Astrocyte (in vitro differentiated cells and primary cell): ENCODE measurements around the gene MXRA8. TPM values are rescaled to one million over a fixed set of nuclear protein-coding genes. Genes with fewer than 3 reads are reported as not detected.

Source experiments
- DNase-seq: peaks from one replicate; pipeline ENCODE4 v3.0.0-alpha.2; 2010; ENCODE audit warnings: low read depth
- FAIRE-seq: peaks from 2 replicates; lab custom pipeline; 2011; peaks lifted over from hg19 to GRCh38; lab: Jason Lieb, UNC
- H2AFZ ChIP-seq: 2 replicates; pipeline ENCODE4 v1.6.0; 2012; ENCODE audit warnings: low read depth, low read length, inconsistent platforms
- H3K27ac ChIP-seq: 2 replicates; pipeline ENCODE4 v1.5.1; 2011; ENCODE audit warnings: low read depth, low read length, inconsistent platforms
- H3K27me3 ChIP-seq: 2 replicates; pipeline ENCODE4 v1.6.0; 2011; ENCODE audit warnings: low read length, inconsistent platforms; ENCODE audit not compliant: insufficient read depth
- H3K36me3 ChIP-seq: 2 replicates; pipeline ENCODE4 v1.5.1; 2011; ENCODE audit warnings: low read length, inconsistent platforms; ENCODE audit not compliant: insufficient read depth
- H3K4me1 ChIP-seq: 2 replicates; pipeline ENCODE4 v1.5.1; 2011; ENCODE audit warnings: low read length, inconsistent platforms; ENCODE audit not compliant: insufficient read depth
- H3K4me2 ChIP-seq: 2 replicates; pipeline ENCODE4 v1.6.0; 2012; ENCODE audit warnings: low read length, inconsistent platforms
- H3K4me3 ChIP-seq: 2 replicates; pipeline ENCODE4 v1.5.1; 2011; ENCODE audit warnings: low read depth, mild to moderate bottlenecking, low read length, inconsistent platforms; ENCODE audit not compliant: insufficient read depth
- H3K79me2 ChIP-seq: 2 replicates; pipeline ENCODE4 v1.6.0; 2012; ENCODE audit warnings: mild to moderate bottlenecking, low read length, inconsistent platforms; ENCODE audit not compliant: insufficient read depth
- H3K9ac ChIP-seq: 2 replicates; pipeline ENCODE4 v1.6.0; 2012; ENCODE audit warnings: mild to moderate bottlenecking, low read length, inconsistent platforms
- H3K9me3 ChIP-seq: 2 replicates; pipeline ENCODE4 v1.5.1; 2012; ENCODE audit warnings: low read depth, mild to moderate bottlenecking, low read length, inconsistent platforms; ENCODE audit not compliant: insufficient read depth
- H4K20me1 ChIP-seq: 2 replicates; pipeline ENCODE4 v1.6.0; 2012; ENCODE audit warnings: low read length, inconsistent platforms; ENCODE audit not compliant: insufficient read depth
- H3K27ac Mint-ChIP-seq: one replicate; pipeline ENCODE4 v1.8.0; 2021; ENCODE audit warnings: mild to moderate bottlenecking, mixed read lengths; ENCODE audit not compliant: unreplicated experiment
- H3K27me3 Mint-ChIP-seq: one replicate; pipeline ENCODE4 v1.8.0; 2021; ENCODE audit warnings: low read depth, mixed read lengths; ENCODE audit not compliant: unreplicated experiment
- H3K36me3 Mint-ChIP-seq: one replicate; pipeline ENCODE4 v1.8.0; 2021; ENCODE audit warnings: low read depth, mixed read lengths; ENCODE audit not compliant: unreplicated experiment
- H3K4me1 Mint-ChIP-seq: one replicate; pipeline ENCODE4 v1.8.0; 2021; ENCODE audit warnings: low read depth, mixed read lengths; ENCODE audit not compliant: unreplicated experiment
- H3K4me3 Mint-ChIP-seq: one replicate; pipeline ENCODE4 v1.8.0; 2021; ENCODE audit warnings: mild to moderate bottlenecking, moderate library complexity, mixed read lengths; ENCODE audit not compliant: unreplicated experiment
- H3K9me3 Mint-ChIP-seq: one replicate; pipeline ENCODE4 v1.8.0; 2021; ENCODE audit warnings: mild to moderate bottlenecking, mixed read lengths; ENCODE audit not compliant: unreplicated experiment
- CTCF ChIP-seq: IDR thresholded peaks from 2 replicates; pipeline ENCODE4 v1.5.1; 2011; ENCODE audit warnings: low read depth, mild to moderate bottlenecking, inconsistent platforms, low read length, moderate library complexity; ENCODE audit not compliant: insufficient read depth
- EZH2 ChIP-seq: IDR thresholded peaks from 2 replicates; pipeline ENCODE4 v1.6.1; 2012; ENCODE audit warnings: mild to moderate bottlenecking, low read length, inconsistent platforms; ENCODE audit not compliant: insufficient read depth
- total RNA-seq: library from RNA; stranded (reverse); gene quantifications from 2 replicates; pipeline ENCODE4 v1.2.1, GENCODE V29; 2021

The MXRA8 gene
- total RNA-seq, 1 donor from 2014 or later = 112 TPM

GRCh38 chr1:1376551-1377226 is 18.3 kb upstream of the MXRA8 start:
- Histone ChIP-seq H3K79me2 (peaks cover 31% of the 10 kb centered on the region), H3K9ac (no peak overlapping the region), H3K4me3 (no peak overlapping the region), H4K20me1 (peaks cover 23% of the 10 kb centered on the region), H3K4me1 (peaks cover 15% of the 10 kb centered on the region), H3K9me3 (no peaks in the 10 kb centered on the region), H3K27ac (no peak overlapping the region), H2AFZ (no peak overlapping the region), H3K27me3 (no peaks in the 10 kb centered on the region), H3K36me3 (peaks cover 3% of the 10 kb centered on the region), H3K4me2 (no peak overlapping the region)
- H3K9me3 Mint-ChIP-seq = no peaks in the 10 kb centered on the region
- DNase-seq = no peak
- peak overlapping the region; percentile 74 for H3K4me3 Mint-ChIP-seq
- no peak for FAIRE-seq
- H3K36me3 Mint-ChIP-seq = peaks cover 2% of the 10 kb centered on the region
- peaks cover 10% of the 10 kb centered on the region for H3K4me1 Mint-ChIP-seq
- TF ChIP-seq EZH2 (no peak), CTCF (no peak)
- H3K27ac Mint-ChIP-seq = peak overlapping the region; percentile 77
- no peaks in the 10 kb centered on the region for H3K27me3 Mint-ChIP-seq

- H3K4me3 Mint-ChIP-seq = peak within 1 kb of the TSS; percentile 87
- no peaks in the 10 kb centered on the region for H3K27me3 ChIP-seq
- H4K20me1 ChIP-seq = peaks cover 26% of the 10 kb centered on the region
- peaks cover 3% of the 10 kb centered on the region for H3K36me3 ChIP-seq
- peaks cover 10% of the 10 kb centered on the region for H3K4me1 Mint-ChIP-seq
- no peaks in the 10 kb centered on the region for H3K9me3 Mint-ChIP-seq
- H3K9ac ChIP-seq = peak within 1 kb of the TSS; percentile 94
- peak within 1 kb of the TSS; percentile 83 for H3K27ac ChIP-seq
- no peaks in the 10 kb centered on the region for H3K27me3 Mint-ChIP-seq
- DNase-seq = peak; percentile 99
- peak within 1 kb of the TSS; percentile 93 for H3K27ac Mint-ChIP-seq
- no peaks in the 10 kb centered on the region for H3K9me3 ChIP-seq
- peak; percentile 93 for FAIRE-seq
- peaks cover 2% of the 10 kb centered on the region for H3K36me3 Mint-ChIP-seq
- peak within 1 kb of the TSS; percentile 91 for H3K4me2 ChIP-seq
- H2AFZ ChIP-seq = peak within 1 kb of the TSS; percentile 61
- H3K79me2 ChIP-seq = peaks cover 34% of the 10 kb centered on the region
- H3K4me1 ChIP-seq = peaks cover 18% of the 10 kb centered on the region
- no peak for TF ChIP-seq CTCF
- no peak for TF ChIP-seq EZH2
- H3K4me3 ChIP-seq = peak within 1 kb of the TSS; percentile 78
These were observed 16.7 kb upstream of the MXRA8 start, which contains the start of gene AURKAIP1 for GRCh38 chr1:1374929-1375662. AURKAIP1 (minus strand) TSS chr1:1375207; CDS start chr1:1374756, 451 bp downstream.
